Measurements from ENCODE around the gene ITIH1. TPM values are rescaled to one million over a fixed set of nuclear protein-coding genes. Genes with fewer than 3 reads are reported as not detected.

Gene ITIH1
- total and polyA plus RNA-seq, 9 of the 15 experiments (the other 6 are each of a cell fraction or from before 2014, with no cell fraction given) = 0.31 TPM; not detected in 8

- TF ChIP-seq, protein P1, sequence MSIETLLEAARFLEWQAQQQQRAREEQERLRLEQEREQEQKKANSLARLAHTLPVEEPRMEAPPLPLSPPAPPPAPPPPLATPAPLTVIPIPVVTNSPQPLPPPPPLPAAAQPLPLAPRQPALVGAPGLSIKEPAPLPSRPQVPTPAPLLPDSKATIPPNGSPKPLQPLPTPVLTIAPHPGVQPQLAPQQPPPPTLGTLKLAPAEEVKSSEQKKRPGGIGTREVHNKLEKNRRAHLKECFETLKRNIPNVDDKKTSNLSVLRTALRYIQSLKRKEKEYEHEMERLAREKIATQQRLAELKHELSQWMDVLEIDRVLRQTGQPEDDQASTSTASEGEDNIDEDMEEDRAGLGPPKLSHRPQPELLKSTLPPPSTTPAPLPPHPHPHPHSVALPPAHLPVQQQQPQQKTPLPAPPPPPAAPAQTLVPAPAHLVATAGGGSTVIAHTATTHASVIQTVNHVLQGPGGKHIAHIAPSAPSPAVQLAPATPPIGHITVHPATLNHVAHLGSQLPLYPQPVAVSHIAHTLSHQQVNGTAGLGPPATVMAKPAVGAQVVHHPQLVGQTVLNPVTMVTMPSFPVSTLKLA (conservative IDR thresholded peaks at IDR 0.05) = no peak
- no peak for TF ChIP-seq PCBP1 (IDR thresholded peaks at IDR 0.05; ENCODE audit: low read depth, low read length, poor library complexity, severe bottlenecking)
Observed at GRCh38 chr3:52791366-52791765, 14.0 kb downstream of the ITIH1 start (continued).

GRCh38 chr3:52791928-52792327 is 14.5 kb downstream of the ITIH1 start:
- no peak; the same call in 2 of the 3 replicates for ATAC-seq
- H3K27ac ChIP-seq (ENCODE audit: extremely low read depth, low read depth, low read length) = no peak overlapping the region
- DNase-seq (ENCODE audit: extremely low read depth in 1 of 4, low spot score in 3 of 4) = no peak
- ChIA-PET POLR2A (interaction anchor here (1.9 kb wide), 1 partner anchor 21 kb away, joined by 7 read pairs; the partner anchor contains the start of gene NEK4), CTCF (ENCODE audit: low intra/inter-chr PET ratio) (no interaction called here)
- WGBS (ENCODE audit: insufficient coverage, low coverage, missing lambda C conversion rate) = 22% methylated on average over 4 of the region's 4 CpGs
- intact Hi-C loops (cut with micrococcal nuclease) (no loop called here), in situ Hi-C loops (cut with MboI) (no loop called here)
- TF ChIP-seq ETV6 (IDR thresholded peaks at IDR 0.05; ENCODE audit: borderline replicate concordance in 1 of 2, low read depth in 2 of 2, low read length in 1 of 2) = no peak
- TF ChIP-seq ETV6 (CRISPR knock-in tag; IDR thresholded peaks at IDR 0.05; ENCODE audit: borderline replicate concordance) = no peak
- TF ChIP-seq NELFE (IDR thresholded peaks at IDR 0.05; ENCODE audit: insufficient read depth, insufficient read length) = no peak
- TF ChIP-seq ZNF184 (CRISPR knock-in tag; IDR thresholded peaks at IDR 0.05) = no peak
- TF ChIP-seq FOXK2 (conservative IDR thresholded peaks at IDR 0.05 in 1 of 2, IDR thresholded peaks at IDR 0.05 in 1 of 2; ENCODE audit: low read depth in 2 of 2) = no peak
- no peak for TF ChIP-seq POLR2AphosphoS2 (IDR thresholded peaks at IDR 0.05; ENCODE audit: low read length)
- TF ChIP-seq HSF4 (CRISPR knock-in tag; IDR thresholded peaks at IDR 0.05; ENCODE audit: borderline replicate concordance) = no peak
- no peak overlapping the region for H3K4me3 ChIP-seq
- no peak overlapping the region for H3K4me2 ChIP-seq (ENCODE audit: insufficient read depth, low read length)
- no peaks in the 10 kb centered on the region for H4K20me1 ChIP-seq (replicated peaks; ENCODE audit: control insufficient read depth, insufficient read depth, low read length)
- no peak overlapping the region for H2AFZ ChIP-seq (ENCODE audit: low read depth, low read length)
- no peaks in the 10 kb centered on the region for H3K36me3 ChIP-seq (ENCODE audit: control insufficient read depth, insufficient read depth, low read length)
- BruUV-seq (replicated peaks) = no TSS peak
- FAIRE-seq = no peak
- H3K4me1 ChIP-seq (replicated peaks in 1 of 2; ENCODE audit: control insufficient read depth in 2 of 2, insufficient read depth in 2 of 2, low read length in 2 of 2) = peaks cover 0 to 11% of the 10 kb centered on the region in 2 experiments; a peak in 2 of 5 replicates
- no peaks in the 10 kb centered on the region for H3K79me2 ChIP-seq (ENCODE audit: control insufficient read depth, insufficient read depth, low read length)
- no peaks in the 10 kb centered on the region for H3K9me1 ChIP-seq (ENCODE audit: control insufficient read depth, insufficient read depth, low read length)
- H3K9ac ChIP-seq (ENCODE audit: insufficient read depth in 1 of 2, low read depth in 2 of 2, low read length in 2 of 2) = no peak overlapping the region
- H3K9me3 ChIP-seq (replicated peaks; ENCODE audit: control insufficient read depth, insufficient read depth, low read depth, low read length) = no peaks in the 10 kb centered on the region
- peaks cover 0 to 19% of the 10 kb centered on the region in 2 experiments; a peak in 2 of 5 replicates for H3K27me3 ChIP-seq (ENCODE audit: control insufficient read depth in 2 of 2, insufficient read depth in 2 of 2, low read length in 2 of 2)
